WTC11 (cell line): ENCODE data around the gene SNX25. TPM values are rescaled to one million over a fixed set of nuclear protein-coding genes. Genes with fewer than 3 reads are reported as not detected.

ENCODE experiments used
- ATAC-seq: fragments of 200-7000 bp; cut with Tn5 transposase; 2 replicates; pipeline ENCODE4 v1.10.0; 2021; ENCODE audit warnings: mild to moderate bottlenecking, moderate library complexity
- CTCF ChIA-PET: fragments of 300-600 bp; sonication (Branson Sonifier 250); formaldehyde crosslinking; loops from one replicate; lab custom pipeline; 2021; ENCODE audit warnings: antibody characterized with exemption; lab: Charles Lee
- POLR2A ChIA-PET: fragments of 350-600 bp; sonication (Branson Sonifier 250); formaldehyde crosslinking; loops from one replicate; lab custom pipeline; 2021; ENCODE audit warnings: antibody characterized with exemption; lab: Charles Lee
- DNase-seq: peaks from one replicate; pipeline ENCODE4 v3.0.0; 2021; ENCODE audit warnings: low spot score
- H3K27ac Mint-ChIP-seq: 2 replicates; pipeline ENCODE4 v1.8.0; 2021; ENCODE audit warnings: mixed read lengths
- H3K27me3 Mint-ChIP-seq: 2 replicates; pipeline ENCODE4 v1.8.0; 2021; ENCODE audit warnings: low read depth, mild to moderate bottlenecking, moderate library complexity, mixed read lengths
- H3K36me3 Mint-ChIP-seq: 2 replicates; pipeline ENCODE4 v1.8.0; 2021; ENCODE audit warnings: mixed read lengths
- H3K4me1 Mint-ChIP-seq: 2 replicates; pipeline ENCODE4 v1.8.0; 2022; ENCODE audit warnings: mixed read lengths
- H3K4me3 Mint-ChIP-seq: 2 replicates; pipeline ENCODE4 v1.8.0; 2021; ENCODE audit warnings: mild to moderate bottlenecking, moderate library complexity, mixed read lengths
- H3K9me3 Mint-ChIP-seq: 2 replicates; pipeline ENCODE4 v1.8.0; 2021; ENCODE audit warnings: mixed read lengths
- AFF4 ChIP-seq: sonication (generic); formaldehyde crosslinking; IDR thresholded peaks from 2 replicates; pipeline ENCODE4 v1.8.1; 2023; ENCODE audit warnings: mild to moderate bottlenecking, missing genetic modification reagents, borderline replicate concordance
- ARID4B ChIP-seq: sonication (generic); formaldehyde crosslinking; IDR thresholded peaks from 2 replicates; pipeline ENCODE4 v1.8.0; 2023; ENCODE audit warnings: missing genetic modification reagents, mild to moderate bottlenecking, borderline replicate concordance
- ATF1 ChIP-seq: sonication (generic); formaldehyde crosslinking; IDR thresholded peaks from 2 replicates; pipeline ENCODE4 v1.8.1; 2023; ENCODE audit warnings: mild to moderate bottlenecking, moderate library complexity, missing genetic modification reagents
- ATF2 ChIP-seq: sonication (generic); formaldehyde crosslinking; IDR thresholded peaks from 2 replicates; pipeline ENCODE4 v1.8.1; 2022; ENCODE audit warnings: low read depth, missing genetic modification reagents, borderline replicate concordance
- ATF3 ChIP-seq: sonication (generic); formaldehyde crosslinking; conservative IDR thresholded peaks from 2 replicates; pipeline ENCODE4 v1.8.1; 2022; ENCODE audit warnings: mild to moderate bottlenecking, missing genetic modification reagents
- CREB1 ChIP-seq: sonication (generic); formaldehyde crosslinking; IDR thresholded peaks from 2 replicates; pipeline ENCODE4 v1.8.0; 2023; ENCODE audit warnings: mild to moderate bottlenecking, missing genetic modification reagents
- GRHL2 ChIP-seq: fragments of 250-450 bp; sonication (Bioruptor Pico); IDR thresholded peaks from 2 replicates; pipeline ENCODE4 v1.8.0; 2022; ENCODE audit warnings: mild to moderate bottlenecking, moderate library complexity; ENCODE audit not compliant: insufficient replicate concordance, severe bottlenecking
- IRF2 ChIP-seq: sonication (generic); formaldehyde crosslinking; IDR thresholded peaks from 2 replicates; pipeline ENCODE4 v1.8.0; 2022; ENCODE audit warnings: low read depth, missing genetic modification reagents, borderline replicate concordance
- KAT7 ChIP-seq: sonication (generic); formaldehyde crosslinking; IDR thresholded peaks from 2 replicates; pipeline ENCODE4 v1.8.1; 2023; ENCODE audit warnings: missing genetic modification reagents, mild to moderate bottlenecking, borderline replicate concordance
- MXD4 ChIP-seq: fragments of 250-450 bp; sonication (Bioruptor Pico); IDR thresholded peaks from 2 replicates; pipeline ENCODE4 v1.8.0; 2021; ENCODE audit warnings: mild to moderate bottlenecking, moderate library complexity, borderline replicate concordance
- NFATC4 ChIP-seq: fragments of 250-450 bp; sonication (Bioruptor Pico); IDR thresholded peaks from 2 replicates; pipeline ENCODE4 v1.9.0; 2021; ENCODE audit warnings: mild to moderate bottlenecking
- NR1H2 ChIP-seq: sonication (generic); formaldehyde crosslinking; IDR thresholded peaks from 2 replicates; pipeline ENCODE4 v1.9.0; 2021; ENCODE audit warnings: mild to moderate bottlenecking, moderate library complexity, missing genetic modification reagents
- TP53 ChIP-seq: sonication (generic); formaldehyde crosslinking; IDR thresholded peaks from 2 replicates; pipeline ENCODE4 v1.8.1; 2023; ENCODE audit warnings: mild to moderate bottlenecking, missing genetic modification reagents
- ZNF263 ChIP-seq: sonication (generic); formaldehyde crosslinking; IDR thresholded peaks from 2 replicates; pipeline ENCODE4 v1.8.1; 2022; ENCODE audit warnings: low read depth, mild to moderate bottlenecking, moderate library complexity, missing genetic modification reagents
- ZNF281 ChIP-seq: sonication (generic); formaldehyde crosslinking; IDR thresholded peaks from 2 replicates; pipeline ENCODE4 v1.8.0; 2023; ENCODE audit warnings: mild to moderate bottlenecking, missing genetic modification reagents
- ZNF425 ChIP-seq: fragments of 250-450 bp; sonication (Bioruptor Pico); conservative IDR thresholded peaks from 2 replicates; pipeline ENCODE4 v1.9.0; 2021; ENCODE audit warnings: mild to moderate bottlenecking
- total RNA-seq: library from RNA; stranded (reverse); gene quantifications from 3 replicates; pipeline ENCODE4 v1.2.3, GENCODE V29; 2021

The SNX25 gene
- total RNA-seq, 1 experiment from 2014 or later, result 16.9 TPM

GRCh38 chr4:185335579-185335978, 126.2 kb downstream of the SNX25 start (continued):
- TF ChIP-seq ZNF425 (CRISPR knock-in tag), result no peak
- no peak for TF ChIP-seq ZNF263 (CRISPR knock-in tag)
- TF ChIP-seq GRHL2 (CRISPR knock-in tag), result no peak
- TF ChIP-seq TP53 (CRISPR knock-in tag), result no peak
- TF ChIP-seq, all 79 proteins: peak for 0

GRCh38 chr4:185339941-185340340, 130.5 kb downstream of the SNX25 start:
- peaks cover 4% of the 10 kb centered on the region for H3K4me1 Mint-ChIP-seq
- ChIA-PET CTCF (no interaction called here), POLR2A (no interaction called here)
- peaks cover 8% of the 10 kb centered on the region for H3K9me3 Mint-ChIP-seq
- H3K27me3 Mint-ChIP-seq, result no peaks in the 10 kb centered on the region
- H3K4me3 Mint-ChIP-seq, result no peak overlapping the region
- no peak overlapping the region for H3K27ac Mint-ChIP-seq
- H3K36me3 Mint-ChIP-seq, result peaks cover 29% of the 10 kb centered on the region
- DNase-seq (no peak), ATAC-seq (no peak)
- TF ChIP-seq ATF3 (CRISPR knock-in tag) (no peak), ATF2 (CRISPR knock-in tag) (no peak), ATF1 (no peak), NR1H2 (CRISPR knock-in tag) (no peak), NFATC4 (CRISPR knock-in tag) (no peak), ARID4B (CRISPR knock-in tag) (no peak), ZNF281 (CRISPR knock-in tag) (no peak), IRF2 (CRISPR knock-in tag) (no peak), MXD4 (CRISPR knock-in tag) (no peak), AFF4 (CRISPR knock-in tag) (no peak), KAT7 (CRISPR knock-in tag) (no peak), CREB1 (CRISPR knock-in tag) (no peak)
